SK-N-SH treated with all-trans-retinoic acid at 6 μM for 48 hours (cell line): ENCODE data around the gene CYP27B1.

Experiments used
- ESRRG ChIP-seq: fragments of 250-450 bp; sonication (Bioruptor Pico); IDR thresholded peaks from 2 replicates; pipeline ENCODE4 v1.6.1; 2021; ENCODE audit warnings: mild to moderate bottlenecking
- ISL1 ChIP-seq: fragments of 250-450 bp; sonication (Bioruptor Pico); IDR thresholded peaks from 2 replicates; pipeline ENCODE4 v2.1.2; 2022; ENCODE audit warnings: mild to moderate bottlenecking, moderate library complexity
- OSR1 ChIP-seq: fragments of 250-450 bp; sonication (Bioruptor Pico); IDR thresholded peaks from 2 replicates; pipeline ENCODE4 v1.8.0; 2022; ENCODE audit warnings: moderate library complexity, mild to moderate bottlenecking, inconsistent platforms
- PPARA ChIP-seq: fragments of 250-450 bp; sonication (Bioruptor Pico); IDR thresholded peaks from 2 replicates; pipeline ENCODE4 v1.5.0; 2020; ENCODE audit warnings: mild to moderate bottlenecking, borderline replicate concordance
- TCF4 ChIP-seq: fragments of 250-450 bp; sonication (Bioruptor Pico); IDR thresholded peaks from 2 replicates; pipeline ENCODE4 v1.8.0; 2021; ENCODE audit warnings: mild to moderate bottlenecking, moderate library complexity, borderline replicate concordance
- TOX ChIP-seq: fragments of 250-450 bp; sonication (Bioruptor Pico); IDR thresholded peaks from 2 replicates; pipeline ENCODE4 v1.8.0; 2021; ENCODE audit warnings: mild to moderate bottlenecking, moderate library complexity, borderline replicate concordance
- ZFP30 ChIP-seq: fragments of 450-650 bp; formaldehyde crosslinking; IDR thresholded peaks from 2 replicates; pipeline ENCODE4 v1.5.0; 2022; ENCODE audit warnings: mild to moderate bottlenecking, moderate library complexity
- ZNF565 ChIP-seq: fragments of 450-650 bp; formaldehyde crosslinking; conservative IDR thresholded peaks from 2 replicates; pipeline ENCODE4 v1.5.0; 2020; ENCODE audit warnings: low read depth, mild to moderate bottlenecking, moderate library complexity
- TF ChIP-seq, protein P1 (sequence below): fragments of 250-450 bp; sonication (Bioruptor Pico); IDR thresholded peaks from 2 replicates; pipeline ENCODE4 v1.8.0; 2020; ENCODE audit warnings: mild to moderate bottlenecking, moderate library complexity, borderline replicate concordance
- TF ChIP-seq, protein P2 (sequence below): fragments of 250-450 bp; sonication (Bioruptor Pico); IDR thresholded peaks from 2 replicates; pipeline ENCODE4 v1.5.1; 2020; ENCODE audit warnings: low read depth, mild to moderate bottlenecking, moderate library complexity
- TF ChIP-seq, protein P3 (sequence below): fragments of 250-450 bp; sonication (Bioruptor Pico); IDR thresholded peaks from 2 replicates; pipeline ENCODE4 v1.5.0; 2020; ENCODE audit warnings: mild to moderate bottlenecking, moderate library complexity

DNA sequence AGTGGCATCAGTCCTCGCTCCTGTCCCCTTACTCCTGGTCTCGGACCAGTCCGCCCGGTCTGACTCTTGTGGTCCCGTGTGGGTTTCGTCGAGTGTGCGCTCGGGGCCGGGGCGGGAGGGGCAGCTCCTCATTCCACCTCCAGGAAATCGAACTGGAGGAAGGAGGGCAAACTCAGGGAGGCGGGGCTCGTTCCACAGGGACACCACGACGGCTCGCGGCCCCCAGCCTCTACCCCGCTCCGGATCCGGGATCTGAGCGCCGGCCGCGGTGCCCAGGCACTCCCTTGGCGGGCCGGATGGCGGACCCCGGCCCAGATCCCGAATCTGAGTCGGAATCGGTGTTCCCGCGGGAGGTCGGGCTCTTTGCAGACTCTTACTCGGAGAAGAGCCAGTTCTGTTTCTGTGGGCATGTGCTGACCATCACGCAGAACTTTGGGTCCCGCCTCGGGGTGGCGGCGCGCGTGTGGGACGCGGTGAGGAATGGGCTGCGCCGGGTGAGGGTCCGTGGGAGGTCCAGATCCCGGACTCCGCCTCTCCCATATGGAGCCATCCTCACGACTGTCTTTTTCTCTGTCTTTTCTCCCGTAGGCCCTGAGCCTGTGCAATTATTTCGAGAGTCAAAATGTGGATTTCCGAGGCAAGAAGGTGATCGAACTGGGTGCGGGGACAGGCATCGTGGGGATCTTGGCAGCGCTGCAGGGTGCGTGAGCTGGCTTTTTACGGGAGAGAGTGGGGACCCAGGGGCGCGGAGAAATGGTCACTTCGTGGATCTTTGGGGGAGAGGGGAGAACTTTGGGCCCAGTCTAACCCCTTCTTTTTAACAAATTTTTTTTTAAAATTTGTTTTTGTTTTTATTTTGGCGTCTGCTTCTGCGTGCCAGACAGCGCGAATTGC is 5.8 kb upstream of the CYP27B1 start, which contains the start of gene EEF1AKMT3:
- TF ChIP-seq ZNF565, result no peak
- no peak for TF ChIP-seq ESRRG (CRISPR knock-in tag)
- TF ChIP-seq ISL1 (CRISPR knock-in tag), result no peak
- TF ChIP-seq, protein P1, sequence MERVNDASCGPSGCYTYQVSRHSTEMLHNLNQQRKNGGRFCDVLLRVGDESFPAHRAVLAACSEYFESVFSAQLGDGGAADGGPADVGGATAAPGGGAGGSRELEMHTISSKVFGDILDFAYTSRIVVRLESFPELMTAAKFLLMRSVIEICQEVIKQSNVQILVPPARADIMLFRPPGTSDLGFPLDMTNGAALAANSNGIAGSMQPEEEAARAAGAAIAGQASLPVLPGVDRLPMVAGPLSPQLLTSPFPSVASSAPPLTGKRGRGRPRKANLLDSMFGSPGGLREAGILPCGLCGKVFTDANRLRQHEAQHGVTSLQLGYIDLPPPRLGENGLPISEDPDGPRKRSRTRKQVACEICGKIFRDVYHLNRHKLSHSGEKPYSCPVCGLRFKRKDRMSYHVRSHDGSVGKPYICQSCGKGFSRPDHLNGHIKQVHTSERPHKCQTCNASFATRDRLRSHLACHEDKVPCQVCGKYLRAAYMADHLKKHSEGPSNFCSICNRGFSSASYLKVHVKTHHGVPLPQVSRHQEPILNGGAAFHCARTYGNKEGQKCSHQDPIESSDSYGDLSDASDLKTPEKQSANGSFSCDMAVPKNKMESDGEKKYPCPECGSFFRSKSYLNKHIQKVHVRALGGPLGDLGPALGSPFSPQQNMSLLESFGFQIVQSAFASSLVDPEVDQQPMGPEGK, result no peak
- TF ChIP-seq, protein P2, sequence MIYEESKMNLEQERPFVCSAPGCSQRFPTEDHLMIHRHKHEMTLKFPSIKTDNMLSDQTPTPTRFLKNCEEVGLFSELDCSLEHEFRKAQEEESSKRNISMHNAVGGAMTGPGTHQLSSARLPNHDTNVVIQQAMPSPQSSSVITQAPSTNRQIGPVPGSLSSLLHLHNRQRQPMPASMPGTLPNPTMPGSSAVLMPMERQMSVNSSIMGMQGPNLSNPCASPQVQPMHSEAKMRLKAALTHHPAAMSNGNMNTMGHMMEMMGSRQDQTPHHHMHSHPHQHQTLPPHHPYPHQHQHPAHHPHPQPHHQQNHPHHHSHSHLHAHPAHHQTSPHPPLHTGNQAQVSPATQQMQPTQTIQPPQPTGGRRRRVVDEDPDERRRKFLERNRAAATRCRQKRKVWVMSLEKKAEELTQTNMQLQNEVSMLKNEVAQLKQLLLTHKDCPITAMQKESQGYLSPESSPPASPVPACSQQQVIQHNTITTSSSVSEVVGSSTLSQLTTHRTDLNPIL (CRISPR knock-in tag), result no peak
- no peak for TF ChIP-seq ZFP30 (CRISPR knock-in tag)
- TF ChIP-seq PPARA (CRISPR knock-in tag), result no peak
- TF ChIP-seq, protein P3, sequence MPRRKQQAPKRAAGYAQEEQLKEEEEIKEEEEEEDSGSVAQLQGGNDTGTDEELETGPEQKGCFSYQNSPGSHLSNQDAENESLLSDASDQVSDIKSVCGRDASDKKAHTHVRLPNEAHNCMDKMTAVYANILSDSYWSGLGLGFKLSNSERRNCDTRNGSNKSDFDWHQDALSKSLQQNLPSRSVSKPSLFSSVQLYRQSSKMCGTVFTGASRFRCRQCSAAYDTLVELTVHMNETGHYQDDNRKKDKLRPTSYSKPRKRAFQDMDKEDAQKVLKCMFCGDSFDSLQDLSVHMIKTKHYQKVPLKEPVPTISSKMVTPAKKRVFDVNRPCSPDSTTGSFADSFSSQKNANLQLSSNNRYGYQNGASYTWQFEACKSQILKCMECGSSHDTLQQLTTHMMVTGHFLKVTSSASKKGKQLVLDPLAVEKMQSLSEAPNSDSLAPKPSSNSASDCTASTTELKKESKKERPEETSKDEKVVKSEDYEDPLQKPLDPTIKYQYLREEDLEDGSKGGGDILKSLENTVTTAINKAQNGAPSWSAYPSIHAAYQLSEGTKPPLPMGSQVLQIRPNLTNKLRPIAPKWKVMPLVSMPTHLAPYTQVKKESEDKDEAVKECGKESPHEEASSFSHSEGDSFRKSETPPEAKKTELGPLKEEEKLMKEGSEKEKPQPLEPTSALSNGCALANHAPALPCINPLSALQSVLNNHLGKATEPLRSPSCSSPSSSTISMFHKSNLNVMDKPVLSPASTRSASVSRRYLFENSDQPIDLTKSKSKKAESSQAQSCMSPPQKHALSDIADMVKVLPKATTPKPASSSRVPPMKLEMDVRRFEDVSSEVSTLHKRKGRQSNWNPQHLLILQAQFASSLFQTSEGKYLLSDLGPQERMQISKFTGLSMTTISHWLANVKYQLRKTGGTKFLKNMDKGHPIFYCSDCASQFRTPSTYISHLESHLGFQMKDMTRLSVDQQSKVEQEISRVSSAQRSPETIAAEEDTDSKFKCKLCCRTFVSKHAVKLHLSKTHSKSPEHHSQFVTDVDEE (CRISPR knock-in tag), result no peak
- no peak for TF ChIP-seq TOX (CRISPR knock-in tag)
- TF ChIP-seq OSR1 (CRISPR knock-in tag), result no peak
- no peak for TF ChIP-seq TCF4
